HepG2 (cell line): ENCODE measurements around the gene FGF2. TPM values are rescaled to one million over a fixed set of nuclear protein-coding genes. Genes with fewer than 3 reads are reported as not detected.

Experiments
- ATAC-seq: fragments of 200-7000 bp; cut with Tn5 transposase; 3 replicates; pipeline ENCODE4 v1.9.1; 2020; ENCODE audit warnings: mild to moderate bottlenecking, moderate library complexity
- BruUV-seq: library from RNA; stranded (reverse); fragments of 400-500 nt; replicated peaks from 2 replicates; lab custom pipeline; 2021; lab: Mats Ljungman, UMichigan
- CTCF ChIA-PET: fragments of 300-600 bp; formaldehyde crosslinking; extraction: SDS; loops from one replicate; lab custom pipeline; 2021; ENCODE audit warnings: low total read pairs, inconsistent platforms, low intra/inter-chr PET ratio; lab: Yijun Ruan, JAX
- POLR2A ChIA-PET: fragments of 350-600 bp; sonication (Branson Sonifier 250); formaldehyde crosslinking; loops from one replicate; lab custom pipeline; 2020; ENCODE audit warnings: antibody characterized with exemption, inconsistent platforms; lab: Yijun Ruan, JAX
- DNase-seq: peaks from one replicate; pipeline ENCODE4 v3.0.0-alpha.2; 2015; ENCODE audit warnings: low spot score
- FAIRE-seq: peaks from 3 replicates; lab custom pipeline; 2011; peaks lifted over from hg19 to GRCh38; lab: Jason Lieb, UNC
- H2AFZ ChIP-seq: one replicate; pipeline ENCODE4 v1.6.1; 2011; ENCODE audit warnings: low read length, inconsistent platforms
- H3K27ac ChIP-seq: fragments of 300-600 bp; 3 replicates; pipeline ENCODE4 v1.8.0; 2011; ENCODE audit warnings: mixed run types, mild to moderate bottlenecking, mixed read lengths, low read length, inconsistent platforms; ENCODE audit not compliant: insufficient read depth; ENCODE audit errors: extremely low read length
- H3K27me3 ChIP-seq, 2 experiments: fragments of 200-600 bp in 1 of 2; 2 replicates in 1 of 2; 3 replicates in 1 of 2; pipeline versions ENCODE4 v1.6.0 to v1.8.0; 2011; ENCODE audit warnings: low read length in 2 of 2, mild to moderate bottlenecking in 2 of 2, moderate library complexity in 2 of 2, inconsistent platforms in 1 of 2; ENCODE audit not compliant: insufficient read depth in 2 of 2, control insufficient read depth in 1 of 2
- H3K36me3 ChIP-seq, 2 experiments: fragments of 200-600 bp in 1 of 2; replicated peaks in 1 of 2; 2 replicates in 1 of 2; 3 replicates in 1 of 2; pipeline versions ENCODE4 v1.5.1 to v1.8.0; 2011; ENCODE audit warnings: low read length in 2 of 2, inconsistent platforms in 1 of 2; ENCODE audit not compliant: insufficient read depth in 2 of 2, control insufficient read depth in 1 of 2
- H3K4me1 ChIP-seq: 2 replicates; pipeline ENCODE4 v1.5.1; 2012; ENCODE audit warnings: low read length, inconsistent platforms; ENCODE audit not compliant: insufficient read depth
- H3K4me2 ChIP-seq: 2 replicates; pipeline ENCODE4 v1.6.0; 2011; ENCODE audit warnings: low read depth, low read length, inconsistent platforms
- H3K4me3 ChIP-seq, 3 experiments: fragments of 200-600 bp in 1 of 3; sonication (generic), shearing (Covaris generic) in 1 of 3; replicated peaks in 1 of 3; 2 replicates each; pipeline ENCODE4 v1.5.1; 2011 to 2016; ENCODE audit warnings: low read length in 3 of 3, inconsistent platforms in 2 of 3, low read depth in 2 of 3, mild to moderate bottlenecking in 2 of 3, control low read depth in 1 of 3, mixed read lengths in 1 of 3; ENCODE audit not compliant: insufficient read depth in 1 of 3
- H3K79me2 ChIP-seq: one replicate; pipeline ENCODE4 v1.6.1; 2011; ENCODE audit warnings: low read length, inconsistent platforms; ENCODE audit not compliant: insufficient read depth
- H3K9ac ChIP-seq: 2 replicates; pipeline ENCODE4 v1.6.0; 2011; ENCODE audit warnings: mild to moderate bottlenecking, low read depth, low read length, inconsistent platforms; ENCODE audit not compliant: insufficient read depth
- H3K9me3 ChIP-seq: 2 replicates; pipeline ENCODE4 v1.5.1; 2012; ENCODE audit warnings: mild to moderate bottlenecking, low read length
- H4K20me1 ChIP-seq: 2 replicates; pipeline ENCODE4 v1.6.0; 2011; ENCODE audit warnings: inconsistent platforms, mild to moderate bottlenecking, low read length, moderate library complexity; ENCODE audit not compliant: insufficient read depth
- CCAR2 ChIP-seq: fragments of 200-400 bp; formaldehyde crosslinking; optimal IDR thresholded peaks from 2 replicates; pipeline ENCODE3; 2018; ENCODE audit warnings: low read depth, mild to moderate bottlenecking, low read length, moderate library complexity
- HIVEP1 ChIP-seq: sonication (generic); formaldehyde crosslinking; IDR thresholded peaks from 2 replicates; pipeline ENCODE4 v1.4.0; 2020; ENCODE audit warnings: mild to moderate bottlenecking, missing genetic modification reagents
- KLF15 ChIP-seq: sonication (generic); formaldehyde crosslinking; IDR thresholded peaks from 2 replicates; pipeline ENCODE4 v1.8.1; 2023; ENCODE audit warnings: borderline replicate concordance, mild to moderate bottlenecking, inconsistent platforms, missing genetic modification reagents, mixed read lengths
- MAFG ChIP-seq: sonication (generic); formaldehyde crosslinking; IDR thresholded peaks from 2 replicates; pipeline ENCODE4 v1.5.1; 2020; ENCODE audit warnings: mild to moderate bottlenecking, missing genetic modification reagents
- NCOA2 ChIP-seq: sonication (generic); formaldehyde crosslinking; IDR thresholded peaks from 2 replicates; pipeline ENCODE4 v1.8.0; 2022; ENCODE audit warnings: inconsistent platforms
- ZBTB21 ChIP-seq: sonication (generic); formaldehyde crosslinking; IDR thresholded peaks from 2 replicates; pipeline ENCODE4 v1.4.0; 2020; ENCODE audit warnings: missing genetic modification reagents
- ZFP36L2 ChIP-seq: sonication (generic); formaldehyde crosslinking; IDR thresholded peaks from 2 replicates; pipeline ENCODE4 v1.4.0; 2020; ENCODE audit warnings: missing genetic modification reagents
- ZNF317 ChIP-seq: sonication (generic); formaldehyde crosslinking; IDR thresholded peaks from 2 replicates; pipeline ENCODE4 v1.5.0; 2020; ENCODE audit warnings: mild to moderate bottlenecking, missing genetic modification reagents
- ZNF629 ChIP-seq: sonication (generic); formaldehyde crosslinking; conservative IDR thresholded peaks from 2 replicates; pipeline ENCODE4 v1.5.0; 2020; ENCODE audit warnings: missing genetic modification reagents
- WGBS: methylation state at CpG from one replicate; pipeline ENCODE4 v1.1.6; 2017; ENCODE audit warnings: low lambda C conversion rate; 5-methylcytosine and 5-hydroxymethylcytosine counted together
- in situ Hi-C: cut with HindIII; loops from 2 replicates; pipeline ENCODE4 v1.10.0; 2017; ENCODE audit warnings: low pct_unique_long_range_greater_than_20kb; ENCODE audit not compliant: extremely low pct_ligation_motif_present
- intact Hi-C: fragments of 100-400 bp; cut with micrococcal nuclease; formaldehyde crosslinking; loops from one replicate; pipeline ENCODE4 v1.10.0; 2022; ENCODE audit not compliant: unreplicated experiment
- polyA plus RNA-seq, 8 experiments: library from polyadenylated mRNA; depleted of rRNA in 3 of 8; stranded (reverse) in 7 of 8; unstranded in 1 of 8; fragments of >200 nt; fragmentation: Illumina TruSeq in 4 of 8; extraction: Trizol in 4 of 8; gene quantifications; 2 replicates each; pipeline versions ENCODE4 v1.2.1 to v1.2.3, GENCODE V29; 2011 to 2016; ENCODE audit warnings: low read depth in 4 of 8, missing spikeins in 1 of 8, mixed read lengths in 1 of 8; ENCODE audit not compliant: insufficient read depth in 1 of 8
- total RNA-seq, 5 experiments: library from RNA; depleted of rRNA; stranded (reverse); fragments of >200 nt; fragmentation: Illumina TruSeq; extraction: Trizol; gene quantifications; 2 replicates each; pipeline ENCODE4 v1.2.3, GENCODE V29; 2016; ENCODE audit warnings: low read depth in 1 of 5
- TF ChIP-seq, protein P1 (sequence below): sonication (generic); formaldehyde crosslinking; IDR thresholded peaks from 2 replicates; pipeline ENCODE4 v1.8.0; 2022; ENCODE audit warnings: missing genetic modification reagents, mild to moderate bottlenecking, moderate library complexity, borderline replicate concordance
- TF ChIP-seq, protein P2 (sequence below): IDR thresholded peaks from 2 replicates; pipeline ENCODE4 v1.6.1; 2016; ENCODE audit warnings: missing compliant biosample characterization, missing genetic modification reagents, borderline replicate concordance
- TF ChIP-seq, protein P3 (sequence below): fragments of 450-650 bp; IDR thresholded peaks from 2 replicates; pipeline ENCODE4 v1.6.1; 2017

FGF2 gene
- total and polyA plus RNA-seq, 2 of the 13 experiments (the other 11 are each of a cell fraction or from before 2014, with no cell fraction given): 0.01 to 0.02 TPM

DNA sequence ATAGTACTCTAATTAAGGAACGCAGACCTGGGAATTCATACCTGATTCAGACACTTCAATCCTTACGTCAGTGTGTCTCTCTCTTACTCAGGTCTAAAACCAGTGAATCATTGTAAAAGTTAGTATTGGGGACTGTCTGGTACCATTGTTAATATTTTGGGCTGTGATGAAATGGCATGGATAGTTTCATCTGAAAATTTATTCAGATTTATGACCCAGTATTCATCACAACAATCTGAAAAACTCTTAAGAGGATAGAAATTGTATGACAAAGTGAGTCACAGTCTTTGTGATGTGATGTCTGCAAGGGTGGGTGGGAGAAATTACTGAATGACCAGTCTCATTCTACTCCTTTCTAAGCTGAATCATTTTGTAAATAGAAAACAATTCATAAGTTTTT is 10.3 kb downstream of the FGF2 start:
- Histone ChIP-seq H2AFZ (no peak overlapping the region), H4K20me1 (no peaks in the 10 kb centered on the region), H3K4me3 (no peak overlapping the region), H3K9me3 (no peaks in the 10 kb centered on the region), H3K27me3 (no peaks in the 10 kb centered on the region; a peak in 1 of 5 replicates), H3K27ac (no peak overlapping the region), H3K9ac (no peak overlapping the region), H3K4me1 (no peaks in the 10 kb centered on the region), H3K79me2 (no peaks in the 10 kb centered on the region), H3K36me3 (no peaks in the 10 kb centered on the region), H3K4me2 (no peak overlapping the region)
- DNase-seq (no peak), FAIRE-seq (no peak), ATAC-seq (no peak)
- CTCF ChIA-PET: no interaction called here
- BruUV-seq: no TSS peak
- in situ Hi-C loops: no loop called here
- intact Hi-C loops: no loop called here
- TF ChIP-seq ZBTB21: no peak
- TF ChIP-seq, protein P1, sequence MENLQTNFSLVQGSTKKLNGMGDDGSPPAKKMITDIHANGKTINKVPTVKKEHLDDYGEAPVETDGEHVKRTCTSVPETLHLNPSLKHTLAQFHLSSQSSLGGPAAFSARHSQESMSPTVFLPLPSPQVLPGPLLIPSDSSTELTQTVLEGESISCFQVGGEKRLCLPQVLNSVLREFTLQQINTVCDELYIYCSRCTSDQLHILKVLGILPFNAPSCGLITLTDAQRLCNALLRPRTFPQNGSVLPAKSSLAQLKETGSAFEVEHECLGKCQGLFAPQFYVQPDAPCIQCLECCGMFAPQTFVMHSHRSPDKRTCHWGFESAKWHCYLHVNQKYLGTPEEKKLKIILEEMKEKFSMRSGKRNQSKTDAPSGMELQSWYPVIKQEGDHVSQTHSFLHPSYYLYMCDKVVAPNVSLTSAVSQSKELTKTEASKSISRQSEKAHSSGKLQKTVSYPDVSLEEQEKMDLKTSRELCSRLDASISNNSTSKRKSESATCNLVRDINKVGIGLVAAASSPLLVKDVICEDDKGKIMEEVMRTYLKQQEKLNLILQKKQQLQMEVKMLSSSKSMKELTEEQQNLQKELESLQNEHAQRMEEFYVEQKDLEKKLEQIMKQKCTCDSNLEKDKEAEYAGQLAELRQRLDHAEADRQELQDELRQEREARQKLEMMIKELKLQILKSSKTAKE (CRISPR knock-in tag): no peak
- TF ChIP-seq, protein P2, sequence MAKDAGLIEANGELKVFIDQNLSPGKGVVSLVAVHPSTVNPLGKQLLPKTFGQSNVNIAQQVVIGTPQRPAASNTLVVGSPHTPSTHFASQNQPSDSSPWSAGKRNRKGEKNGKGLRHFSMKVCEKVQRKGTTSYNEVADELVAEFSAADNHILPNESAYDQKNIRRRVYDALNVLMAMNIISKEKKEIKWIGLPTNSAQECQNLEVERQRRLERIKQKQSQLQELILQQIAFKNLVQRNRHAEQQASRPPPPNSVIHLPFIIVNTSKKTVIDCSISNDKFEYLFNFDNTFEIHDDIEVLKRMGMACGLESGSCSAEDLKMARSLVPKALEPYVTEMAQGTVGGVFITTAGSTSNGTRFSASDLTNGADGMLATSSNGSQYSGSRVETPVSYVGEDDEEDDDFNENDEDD (CRISPR knock-in tag): no peak
- no peak for TF ChIP-seq KLF15 (CRISPR knock-in tag)
- TF ChIP-seq NCOA2 (CRISPR knock-in tag): no peak
- no peak for TF ChIP-seq ZNF317 (CRISPR knock-in tag)
- no peak for TF ChIP-seq ZFP36L2 (CRISPR knock-in tag)
- TF ChIP-seq, protein P3, sequence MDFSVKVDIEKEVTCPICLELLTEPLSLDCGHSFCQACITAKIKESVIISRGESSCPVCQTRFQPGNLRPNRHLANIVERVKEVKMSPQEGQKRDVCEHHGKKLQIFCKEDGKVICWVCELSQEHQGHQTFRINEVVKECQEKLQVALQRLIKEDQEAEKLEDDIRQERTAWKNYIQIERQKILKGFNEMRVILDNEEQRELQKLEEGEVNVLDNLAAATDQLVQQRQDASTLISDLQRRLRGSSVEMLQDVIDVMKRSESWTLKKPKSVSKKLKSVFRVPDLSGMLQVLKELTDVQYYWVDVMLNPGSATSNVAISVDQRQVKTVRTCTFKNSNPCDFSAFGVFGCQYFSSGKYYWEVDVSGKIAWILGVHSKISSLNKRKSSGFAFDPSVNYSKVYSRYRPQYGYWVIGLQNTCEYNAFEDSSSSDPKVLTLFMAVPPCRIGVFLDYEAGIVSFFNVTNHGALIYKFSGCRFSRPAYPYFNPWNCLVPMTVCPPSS: no peak
- no peak for TF ChIP-seq MAFG (CRISPR knock-in tag)
- no peak for TF ChIP-seq HIVEP1 (CRISPR knock-in tag)
- TF ChIP-seq CCAR2: no peak
- no peak for TF ChIP-seq ZNF629 (CRISPR knock-in tag)
- 71% methylated on average over 2 of the region's 2 CpGs for WGBS
- POLR2A ChIA-PET: no interaction called here
